Measurements from ENCODE around the gene SNX13. TPM values are rescaled to one million over a fixed set of nuclear protein-coding genes. Genes with fewer than 3 reads are reported as not detected.

Gene SNX13
- total RNA-seq, 1 experiment from 2014 or later, result 65.8 TPM

DNA sequence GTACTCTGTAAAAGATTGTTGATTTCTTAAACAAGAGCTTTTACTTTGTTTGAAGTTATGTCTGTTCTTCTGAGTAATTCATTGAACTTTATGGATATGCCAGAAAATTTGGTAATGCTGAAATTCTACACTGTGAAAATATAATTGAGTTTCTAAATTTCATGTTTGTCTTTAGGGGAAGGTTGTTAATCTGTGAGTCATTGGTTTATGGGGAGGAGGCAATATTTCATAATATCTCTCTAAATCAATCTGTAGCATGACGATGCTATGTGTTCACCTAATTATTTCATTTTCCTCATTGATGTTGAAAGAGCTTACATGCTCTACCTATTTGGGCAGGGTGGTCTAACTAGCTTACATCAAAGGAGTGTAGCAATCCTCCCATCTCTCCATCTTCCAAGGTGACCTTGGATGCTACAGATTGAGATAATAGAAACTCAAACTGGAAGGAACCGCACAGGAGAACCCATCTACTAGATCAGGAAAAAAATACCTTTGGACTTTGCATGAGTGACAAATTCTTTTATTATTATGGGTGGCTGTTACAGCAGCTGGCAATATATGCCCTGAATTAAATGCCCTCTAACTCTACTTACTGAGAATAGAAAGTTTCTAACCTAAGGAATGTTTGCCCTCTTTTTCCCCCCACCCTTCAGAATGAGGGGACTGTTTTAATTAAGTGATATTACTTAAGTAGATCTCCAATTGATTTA lies 8.4 kb upstream of the SNX13 start:
- DNase-seq (ENCODE audit: low read depth), result peak; percentile 43

DNA sequence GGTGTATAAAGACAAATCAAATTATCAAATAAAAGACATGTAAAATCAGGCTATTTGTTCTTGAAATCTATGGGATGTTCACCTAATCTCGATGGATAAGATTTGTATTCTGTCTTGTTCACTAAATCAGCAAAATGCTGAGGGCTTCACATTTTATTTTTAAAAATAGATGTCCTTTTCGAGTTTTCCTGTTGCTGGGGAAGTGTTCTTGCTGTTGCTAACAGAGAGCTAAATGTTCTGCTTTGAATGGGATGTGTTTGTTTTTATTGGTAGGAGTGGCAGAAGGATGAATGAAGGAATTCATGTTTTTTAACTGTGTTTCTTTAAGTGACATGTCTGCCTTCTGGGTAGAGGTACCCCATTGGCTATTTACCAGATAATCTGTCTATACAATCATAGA lies 7.3 kb upstream of the SNX13 start:
- DNase-seq (ENCODE audit: low read depth), result no peak

DNA sequence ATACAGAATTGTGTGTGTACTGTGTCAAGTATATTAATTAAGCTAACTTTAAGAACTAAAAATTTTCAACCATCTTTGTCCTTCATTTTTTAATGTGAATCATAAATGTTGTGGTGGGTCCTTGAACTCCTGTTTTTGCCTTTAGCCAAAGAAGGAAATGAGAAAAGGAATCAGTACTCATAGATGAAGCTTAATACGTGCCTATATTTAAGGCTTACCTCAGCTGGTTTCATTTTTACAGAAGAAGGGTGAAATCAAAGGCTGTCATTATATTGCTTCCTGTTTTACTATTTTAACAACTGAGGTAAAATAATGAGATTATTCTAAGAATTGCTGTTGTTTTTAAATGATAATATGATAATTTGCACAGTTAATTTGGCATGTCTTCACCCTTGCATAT lies 6.3 kb upstream of the SNX13 start:
- DNase-seq (ENCODE audit: low read depth), result no peak

DNA sequence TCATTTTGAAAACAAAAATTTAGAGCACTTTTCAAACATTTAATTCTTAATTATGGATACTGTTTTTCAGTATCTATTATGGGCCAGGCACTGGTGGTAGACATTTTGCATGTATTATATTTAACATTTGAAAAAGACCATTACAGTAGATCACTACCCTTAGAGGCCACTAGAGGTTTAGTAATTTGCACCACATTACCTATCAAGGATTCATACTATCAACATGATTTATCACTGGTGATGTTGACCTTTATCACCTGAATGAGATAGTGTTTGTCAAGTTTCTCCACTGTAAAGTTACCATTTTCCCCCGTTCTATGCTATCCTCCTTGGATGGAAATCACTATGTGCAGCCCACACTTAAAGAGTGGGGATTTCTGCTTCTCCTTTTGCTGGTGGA lies 4.4 kb upstream of the SNX13 start:
- DNase-seq (ENCODE audit: low read depth), result no peak

DNA sequence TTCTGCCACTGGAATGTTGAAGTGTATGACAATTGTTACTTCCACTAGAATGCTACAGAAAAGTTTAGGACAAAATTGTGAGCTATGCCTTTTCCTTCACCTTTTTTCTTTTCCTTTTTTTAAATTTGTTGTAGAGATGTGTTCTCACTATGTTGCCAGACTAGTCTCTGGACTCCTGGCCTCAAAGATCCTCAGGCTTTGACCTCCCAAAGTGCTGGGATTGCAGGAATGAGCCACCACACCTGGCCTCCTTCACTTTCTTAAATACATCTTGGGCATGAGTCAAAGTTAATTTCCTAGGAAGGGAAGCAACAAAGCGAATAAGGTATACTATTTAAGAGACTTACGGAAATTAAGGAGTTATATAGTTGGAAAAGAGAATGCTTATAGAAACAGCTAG lies 2.7 kb upstream of the SNX13 start:
- DNase-seq (ENCODE audit: low read depth), result no peak

DNA sequence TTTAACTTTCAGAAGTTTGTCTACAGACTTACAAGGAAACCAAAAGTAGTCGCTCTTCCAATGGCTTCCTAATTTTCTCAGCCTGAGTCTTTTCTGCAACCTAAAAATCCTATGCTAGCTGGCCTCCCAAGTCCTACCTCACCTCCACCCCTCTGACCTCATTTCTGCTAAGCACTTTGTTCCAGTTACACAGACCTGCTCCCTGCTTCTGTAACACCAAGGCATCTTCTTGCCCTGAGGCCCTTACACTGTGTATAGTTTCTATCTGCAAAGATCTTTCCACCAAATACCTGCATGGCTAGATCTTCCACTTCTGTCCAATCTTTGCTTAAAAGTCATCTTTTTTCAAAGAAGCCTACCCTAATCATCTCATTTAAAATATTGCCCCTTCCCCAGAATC lies 1.9 kb upstream of the SNX13 start:
- DNase-seq (ENCODE audit: low read depth), result no peak

DNA sequence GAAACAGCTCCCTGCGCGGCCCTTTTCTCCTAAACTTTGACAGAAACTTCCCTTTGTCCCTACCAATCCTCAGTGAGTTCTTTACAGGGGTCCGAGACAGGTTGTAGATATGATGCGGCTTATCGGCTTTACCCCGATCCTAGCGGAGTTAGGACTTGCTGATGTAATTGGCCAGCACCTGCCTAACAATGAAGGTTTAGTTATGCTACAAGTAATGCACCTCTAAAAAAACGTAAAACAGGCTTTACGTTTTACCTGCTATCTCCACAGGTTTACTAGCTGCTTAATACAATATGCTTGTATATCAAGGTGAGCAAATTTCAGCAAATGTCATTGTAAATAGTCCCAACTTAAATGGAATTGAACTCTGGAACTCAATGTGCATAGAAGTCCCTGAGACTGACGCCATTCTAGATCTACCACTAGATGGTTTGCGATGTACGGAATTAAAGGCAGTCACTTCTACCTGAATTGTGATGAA lies 697 bp upstream of the SNX13 start:
- no peak for DNase-seq (ENCODE audit: low read depth)

DNA sequence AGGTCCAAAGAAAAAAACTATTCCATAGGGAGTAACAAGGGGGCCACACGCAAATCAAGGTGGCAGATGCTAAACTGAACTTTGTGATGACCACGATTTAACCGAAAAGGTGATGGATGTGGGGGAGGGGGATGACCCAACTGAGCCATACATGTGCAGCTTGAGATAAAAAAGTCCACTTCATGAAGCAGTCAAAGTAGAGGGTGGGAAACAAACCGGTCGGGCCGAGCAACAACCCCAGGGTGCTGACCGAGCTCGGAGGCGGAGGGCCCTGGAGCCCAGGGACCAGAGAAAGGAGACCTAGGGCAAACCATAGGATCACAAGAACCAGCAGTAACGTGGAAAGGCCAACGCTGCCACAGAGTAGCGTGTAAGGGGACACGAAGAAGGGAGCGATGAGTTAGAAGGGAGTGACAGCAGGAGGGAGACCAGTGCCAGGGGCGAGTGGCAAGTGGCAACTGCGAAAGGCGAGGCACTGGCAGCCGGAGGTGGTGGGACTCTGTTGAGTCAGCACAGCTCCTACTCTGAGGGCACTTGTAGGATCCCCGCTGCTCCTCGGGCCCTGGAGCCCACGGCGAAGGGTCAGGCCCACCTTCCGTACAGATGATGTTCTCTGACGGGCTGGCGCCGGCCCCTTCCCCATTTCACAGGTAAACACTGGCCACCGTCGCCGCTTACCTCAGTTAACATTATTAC lies 540 bp downstream of the SNX13 start:
- DNase-seq (ENCODE audit: low read depth), result peak; percentile 41

DNA sequence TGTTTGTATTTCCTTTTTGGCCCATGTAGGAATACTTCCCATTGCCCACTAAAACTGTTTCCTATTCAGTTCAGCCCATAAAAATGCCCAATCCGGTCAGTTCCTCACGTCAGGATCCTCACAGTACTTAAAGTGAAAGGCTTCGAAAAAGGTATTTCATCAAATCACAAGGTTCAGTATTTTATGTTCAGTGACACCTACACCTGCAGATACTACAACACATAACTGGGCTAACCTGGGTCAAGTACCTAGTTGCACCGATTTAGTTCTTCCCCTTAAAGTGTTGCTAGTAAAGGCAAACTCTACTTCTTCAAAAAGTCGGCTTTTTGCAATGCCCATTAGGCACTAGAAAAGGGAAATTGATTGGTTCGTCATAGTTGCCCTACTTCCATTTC lies 1.1 kb downstream of the SNX13 start:
- peak; percentile 65 for DNase-seq (ENCODE audit: low read depth)

DNA sequence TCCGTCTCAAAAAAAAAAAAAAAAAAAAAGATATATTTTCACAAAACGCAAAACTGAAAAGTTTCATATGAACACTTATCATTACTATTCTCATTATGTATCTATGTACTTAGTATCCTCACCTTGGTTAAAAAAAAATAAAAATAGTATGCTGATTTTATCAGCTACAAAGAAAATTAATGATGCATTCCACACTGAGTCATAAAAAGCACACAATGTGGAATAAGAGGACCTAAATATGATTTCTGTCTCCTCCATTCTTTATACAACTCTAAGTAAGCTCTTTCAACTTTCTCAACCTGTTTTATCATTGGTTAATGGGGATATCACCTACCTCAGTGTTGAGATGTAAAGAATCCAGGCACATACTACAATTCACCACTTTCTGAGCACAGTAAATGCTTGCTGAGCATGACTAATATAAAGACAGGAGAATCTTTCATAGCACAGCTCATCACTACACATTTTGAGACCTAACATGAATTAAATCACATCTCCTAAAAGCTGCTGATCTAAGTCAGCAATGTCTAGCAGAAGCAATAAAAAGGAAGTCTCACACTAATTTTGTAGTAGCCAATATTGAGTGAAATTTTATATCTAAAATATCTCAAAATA lies 2.7 kb downstream of the SNX13 start:
- no peak for DNase-seq (ENCODE audit: low read depth)

DNA sequence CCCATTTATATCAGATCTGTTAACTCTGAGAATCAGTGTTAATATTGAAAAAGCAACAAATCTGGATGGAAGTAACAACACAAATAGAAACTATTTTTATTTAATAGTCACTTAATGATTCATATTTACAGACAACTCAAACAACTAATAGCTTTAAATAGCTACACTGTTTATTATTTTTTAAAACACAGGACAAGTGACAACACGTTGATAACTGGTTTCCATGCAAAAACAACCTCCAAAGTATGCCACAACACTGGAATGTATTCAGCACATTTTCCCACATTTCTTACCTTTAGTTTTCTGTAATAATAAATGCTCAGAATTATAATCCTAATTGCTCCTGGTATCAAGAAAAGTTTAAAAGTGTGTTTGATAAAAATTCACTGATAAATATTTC lies 4.0 kb downstream of the SNX13 start:
- DNase-seq (ENCODE audit: low read depth), result no peak

DNA sequence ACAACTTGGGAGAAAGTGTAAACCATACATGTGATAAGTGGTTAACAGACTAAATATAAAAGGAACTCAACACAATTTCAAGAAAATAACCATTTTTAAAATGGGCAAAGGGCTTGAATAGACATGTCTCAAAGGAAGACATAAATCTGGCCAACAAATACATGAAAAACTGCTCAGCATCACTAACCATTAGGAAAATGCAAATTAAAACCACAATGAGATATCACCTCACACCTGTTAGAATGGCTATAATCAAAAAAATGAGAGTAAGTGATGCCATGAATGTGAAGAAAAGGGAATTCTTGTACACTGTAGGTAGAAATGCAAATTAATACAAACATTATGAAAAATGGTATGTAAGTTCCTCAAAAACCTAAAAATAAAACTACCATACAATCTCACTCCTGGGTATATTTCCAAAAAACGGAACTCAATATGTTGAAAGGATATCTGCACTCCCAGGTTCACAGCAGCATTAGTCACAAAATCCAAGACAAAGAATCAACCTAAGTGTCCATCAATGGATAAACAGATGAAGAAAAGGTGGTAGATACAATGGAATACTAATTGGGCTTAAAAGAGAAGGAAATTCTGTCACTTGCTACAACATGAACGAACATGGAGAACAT lies 5.6 kb downstream of the SNX13 start:
- no peak for DNase-seq (ENCODE audit: low read depth)

DNA sequence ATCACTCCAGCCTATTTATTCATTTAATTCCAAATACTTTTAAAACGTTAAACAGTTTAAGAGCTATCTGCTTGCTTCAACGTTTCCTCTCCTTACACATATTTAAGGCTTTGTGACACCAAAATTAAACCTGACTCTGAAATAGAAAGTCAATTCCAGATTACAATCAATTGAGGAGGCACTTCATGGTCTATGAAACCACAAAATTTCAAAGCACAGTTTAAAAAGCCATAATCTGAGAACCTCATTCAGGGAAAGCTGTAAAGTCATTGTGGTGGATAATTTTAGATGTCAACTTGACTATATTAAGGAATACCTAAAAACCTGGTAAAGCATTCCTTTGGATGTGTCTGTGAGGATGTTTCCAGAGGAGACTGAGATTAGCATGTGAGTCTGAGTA lies 6.2 kb downstream of the SNX13 start:
- DNase-seq (ENCODE audit: low read depth), result no peak

DNA sequence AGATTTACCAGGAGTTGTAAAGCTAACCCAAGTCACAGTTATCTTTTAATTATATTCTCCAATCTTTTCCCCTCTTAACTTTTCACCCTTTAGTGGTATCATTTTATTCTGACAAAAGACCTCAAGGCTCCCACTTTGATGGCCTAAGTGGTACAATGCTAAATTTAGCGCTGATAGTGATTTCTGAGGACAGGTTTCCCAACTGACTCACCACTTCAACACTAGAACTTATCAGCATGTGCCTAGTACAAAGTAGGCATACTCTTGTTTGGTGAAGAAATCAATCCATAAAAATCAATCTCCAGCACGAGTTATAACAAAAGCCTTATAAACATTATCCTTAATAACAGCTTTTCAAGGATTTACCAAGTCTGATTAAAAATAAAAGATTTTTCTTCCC lies 7.5 kb downstream of the SNX13 start:
- DNase-seq (ENCODE audit: low read depth), result peak; percentile 48

DNA sequence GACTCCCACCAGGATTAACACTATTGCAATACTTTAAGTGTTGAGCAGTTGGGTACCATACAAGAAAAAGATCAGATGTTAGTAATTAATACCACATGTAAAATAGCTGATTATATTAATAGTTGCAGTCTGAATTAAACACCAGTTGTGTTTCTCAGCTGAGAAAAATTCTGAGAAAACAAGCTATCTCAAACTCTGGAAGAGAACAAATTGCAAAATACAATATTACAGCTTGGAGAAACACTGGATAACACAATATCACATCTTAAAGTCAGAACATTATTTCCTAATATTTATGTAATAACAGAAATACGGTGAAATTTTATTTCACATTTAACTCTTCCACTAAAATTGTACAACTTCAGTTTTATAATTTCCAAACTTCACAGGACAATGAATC lies 9.2 kb downstream of the SNX13 start:
- no peak for DNase-seq (ENCODE audit: low read depth)

DNA sequence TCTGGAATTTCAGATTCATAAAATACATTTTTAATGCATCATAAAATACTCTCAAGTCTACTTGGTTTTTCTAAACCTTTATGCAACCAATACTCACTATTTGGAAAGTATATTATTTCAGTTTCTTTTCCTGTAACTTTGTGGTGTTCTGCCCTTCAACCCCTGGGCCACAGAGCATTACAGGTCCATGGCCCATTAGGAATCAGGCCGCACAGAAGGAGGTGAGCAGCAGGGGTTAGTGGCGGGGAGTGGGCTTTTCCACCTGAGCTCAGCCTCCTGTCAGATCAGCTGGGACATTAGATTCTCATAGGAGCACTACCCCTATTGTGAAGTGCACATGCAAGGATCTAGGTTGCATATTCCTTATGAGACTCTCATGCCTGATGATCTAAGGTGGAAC lies 9.7 kb downstream of the SNX13 start:
- DNase-seq (ENCODE audit: low read depth), result no peak

DNA sequence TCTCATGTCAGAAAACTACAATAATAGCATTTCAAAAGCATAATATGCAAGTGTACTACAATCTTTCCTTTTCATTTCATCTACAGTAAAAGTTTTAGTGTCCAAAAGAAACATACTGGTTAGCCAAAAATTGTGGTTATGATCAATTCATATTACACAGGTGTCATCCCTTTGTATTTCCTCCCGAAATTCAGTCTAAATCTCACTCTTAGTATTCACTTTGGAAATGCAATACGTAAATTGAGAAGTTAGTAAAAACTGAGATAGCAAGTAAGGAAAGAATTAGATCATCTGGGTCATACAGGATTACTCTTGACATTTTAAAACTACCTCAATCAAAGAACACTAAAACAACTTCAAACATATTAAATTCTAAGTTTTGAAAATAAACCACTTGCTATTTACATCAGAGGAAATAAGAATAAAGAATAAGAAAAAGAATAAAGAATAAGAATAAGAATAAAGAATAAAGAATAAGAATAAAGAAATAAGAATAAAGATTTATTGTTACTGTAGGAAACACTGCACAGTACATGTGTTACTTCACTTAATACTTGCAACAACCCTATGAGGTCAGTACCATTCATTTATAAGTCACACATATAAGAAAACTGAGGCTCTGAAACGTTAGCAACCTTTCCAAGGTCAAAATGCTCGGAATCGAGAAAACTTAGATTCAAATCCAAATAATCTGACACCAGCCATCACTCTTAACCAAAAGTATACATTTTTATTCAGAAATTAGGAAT lies 10.5 kb downstream of the SNX13 start:
- DNase-seq (ENCODE audit: low read depth), result no peak

DNA sequence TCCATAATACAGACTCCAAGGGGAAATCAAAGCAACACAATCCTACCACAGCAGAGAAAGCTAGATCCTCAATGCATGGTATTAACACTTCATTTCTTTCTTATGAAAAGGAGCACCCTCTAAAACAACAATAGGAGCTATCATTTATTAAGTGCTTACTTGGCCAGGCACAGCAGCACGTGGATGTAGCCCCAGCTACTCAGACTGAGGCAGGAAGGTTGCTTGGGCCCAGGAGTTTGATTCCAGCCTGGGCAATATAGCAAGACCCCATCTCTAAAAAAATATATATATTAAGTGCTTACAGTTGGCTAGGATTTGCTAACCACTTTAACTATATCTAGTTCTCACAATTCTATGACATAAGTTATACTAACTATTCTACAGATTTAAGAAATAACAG lies 12.2 kb downstream of the SNX13 start:
- DNase-seq (ENCODE audit: low read depth), result no peak

DNA sequence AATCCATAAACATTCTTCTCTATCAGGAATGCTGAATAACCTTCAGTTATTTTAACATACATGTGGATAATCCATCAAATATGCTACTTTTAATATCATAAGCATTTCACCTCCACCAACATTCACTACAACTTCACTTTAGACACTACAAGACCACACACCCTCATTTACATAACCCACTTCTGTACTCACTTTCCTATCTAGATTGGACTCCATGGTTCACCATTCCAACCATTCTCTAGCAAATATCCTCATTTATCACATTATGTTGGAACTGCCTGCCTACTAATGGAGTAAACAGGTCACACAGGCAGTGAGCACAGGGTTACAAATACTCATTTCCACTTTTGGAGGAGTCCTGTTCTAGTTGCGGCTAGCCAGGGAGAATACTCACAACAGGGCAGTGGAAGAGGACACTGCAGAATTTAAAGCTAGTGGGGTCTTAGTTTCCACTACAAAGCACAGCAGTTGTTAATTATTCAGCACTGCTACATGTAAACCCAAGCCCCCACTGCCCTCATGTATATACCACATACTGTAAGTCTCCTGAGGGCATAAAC lies 18.4 kb downstream of the SNX13 start:
- no peak for DNase-seq (ENCODE audit: low read depth)

DNA sequence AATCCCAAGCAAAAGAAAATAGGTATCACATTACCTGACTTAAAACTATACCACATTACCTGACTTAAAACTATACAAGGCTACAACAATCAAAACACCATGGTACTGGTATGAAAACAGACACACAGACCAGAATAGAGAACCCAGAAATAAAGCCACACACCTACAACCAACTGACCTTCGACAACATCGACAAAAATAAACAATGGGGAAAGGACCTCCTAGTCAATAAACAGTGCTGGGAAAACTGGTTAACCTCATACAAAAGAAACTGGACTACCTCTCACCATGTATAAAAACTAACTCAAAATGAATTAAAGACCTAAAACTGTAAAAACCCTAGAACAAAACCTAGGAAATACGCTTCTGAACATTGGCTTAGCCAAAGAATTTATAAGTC lies 22.5 kb downstream of the SNX13 start:
- DNase-seq (ENCODE audit: low read depth), result no peak

DNA sequence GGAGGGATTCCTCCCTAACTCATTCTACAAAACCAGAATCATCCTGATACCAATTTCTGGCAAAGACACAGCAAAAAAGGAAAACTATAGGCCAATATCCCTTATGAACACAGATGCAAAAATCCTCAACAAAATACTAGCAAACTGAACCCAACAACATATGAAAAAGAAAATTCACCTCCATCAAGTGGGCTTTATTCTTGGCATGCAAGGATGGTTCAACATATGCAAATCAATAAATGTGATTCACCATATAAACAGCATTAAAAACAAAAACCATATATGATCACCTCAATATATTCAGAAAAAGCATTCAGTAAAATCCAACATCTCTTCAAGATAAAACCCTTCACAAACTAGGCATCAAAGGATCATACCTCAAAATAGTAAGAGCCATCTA lies 23.5 kb downstream of the SNX13 start:
- no peak for DNase-seq (ENCODE audit: low read depth)
